IPS DF 4.7 (cell line): ENCODE results near the gene GSX1.
"Not testable (repeated sequence)": the region's sequence is repeated elsewhere in the genome, so short reads cannot be mapped to it uniquely, and the experiment has no call there.

ENCODE experiments used
- DNase-seq: peaks from one replicate; pipeline ENCODE4 v3.0.0-alpha.2; 2013; ENCODE audit warnings: low spot score; ENCODE audit errors: extremely low read depth

GSX1 gene

GRCh38 chr13:27792393-27793218 lies at the start of gene GSX1:
TSS of gene GSX1 (plus strand) at chr13:27792483. CDS start at chr13:27792691, 208 bp downstream.
- no peak for DNase-seq

DNA sequence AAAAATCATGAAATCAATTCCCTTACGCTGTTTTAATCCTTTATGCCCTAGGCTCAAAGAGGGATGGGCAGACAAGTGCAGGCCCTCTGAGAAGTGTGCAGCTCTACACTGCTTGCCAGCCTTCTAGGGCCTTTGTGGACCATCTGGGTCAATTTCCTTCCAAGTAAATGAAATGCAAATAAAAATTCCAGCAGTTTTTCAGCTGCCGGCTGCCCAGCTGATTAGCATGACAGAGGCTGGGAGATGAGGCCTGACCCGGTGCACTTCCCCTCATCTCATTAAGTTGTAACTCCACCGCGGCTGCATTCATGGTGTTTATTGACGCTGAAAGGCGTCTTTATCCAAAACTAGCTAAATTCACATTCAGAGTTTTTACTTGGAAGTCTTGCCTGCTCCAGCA lies 47.5 kb upstream of the GSX1 start:
- no peak for DNase-seq

GRCh38 chr13:27745301-27745700 lies 47.0 kb upstream of the GSX1 start:
- no peak for DNase-seq

- DNase-seq, result not testable (repeated sequence)
These were observed 44.1 kb upstream of the GSX1 start for GRCh38 chr13:27748143-27748542.

- DNase-seq, result no peak
These were observed 40.2 kb upstream of the GSX1 start for GRCh38 chr13:27751953-27752532.

DNA sequence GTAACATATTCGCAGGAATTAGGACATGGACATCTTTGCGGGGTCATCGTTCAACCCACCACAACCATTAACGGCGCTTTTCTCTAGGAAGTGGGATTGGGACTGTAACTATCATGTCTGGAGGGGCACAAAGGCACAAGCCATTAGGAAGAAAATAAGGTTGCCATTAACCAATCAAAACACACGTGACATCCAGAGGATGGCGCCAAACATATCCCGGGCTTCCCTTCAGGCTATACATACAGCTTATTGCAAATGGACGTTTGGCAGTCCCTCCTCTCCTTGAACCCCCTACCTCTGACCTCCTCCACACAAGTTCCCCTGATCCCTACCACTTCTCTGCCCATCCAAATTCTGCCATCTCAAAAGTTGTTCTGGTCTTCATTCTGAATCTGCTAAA lies 26.6 kb upstream of the GSX1 start:
- no peak for DNase-seq

DNA sequence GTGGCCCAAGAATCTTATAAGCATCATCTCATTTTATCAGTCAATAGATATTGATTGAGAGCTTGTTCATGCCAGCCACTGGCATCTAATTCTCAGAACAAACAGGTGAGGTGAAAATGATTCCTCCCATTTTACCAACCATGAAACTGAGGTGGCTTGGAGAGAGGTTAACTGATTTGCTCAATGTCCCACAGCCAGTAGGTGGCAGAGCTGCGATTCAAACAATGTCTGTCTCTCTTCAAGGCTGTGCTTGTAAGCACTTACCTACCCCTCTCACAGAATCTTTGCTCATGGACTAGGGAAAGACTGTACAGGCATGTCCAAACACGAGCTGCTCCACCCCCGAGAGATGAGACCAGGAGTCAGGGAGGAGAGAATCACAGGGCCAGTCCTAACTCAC lies 21.5 kb upstream of the GSX1 start:
- DNase-seq, result no peak

DNA sequence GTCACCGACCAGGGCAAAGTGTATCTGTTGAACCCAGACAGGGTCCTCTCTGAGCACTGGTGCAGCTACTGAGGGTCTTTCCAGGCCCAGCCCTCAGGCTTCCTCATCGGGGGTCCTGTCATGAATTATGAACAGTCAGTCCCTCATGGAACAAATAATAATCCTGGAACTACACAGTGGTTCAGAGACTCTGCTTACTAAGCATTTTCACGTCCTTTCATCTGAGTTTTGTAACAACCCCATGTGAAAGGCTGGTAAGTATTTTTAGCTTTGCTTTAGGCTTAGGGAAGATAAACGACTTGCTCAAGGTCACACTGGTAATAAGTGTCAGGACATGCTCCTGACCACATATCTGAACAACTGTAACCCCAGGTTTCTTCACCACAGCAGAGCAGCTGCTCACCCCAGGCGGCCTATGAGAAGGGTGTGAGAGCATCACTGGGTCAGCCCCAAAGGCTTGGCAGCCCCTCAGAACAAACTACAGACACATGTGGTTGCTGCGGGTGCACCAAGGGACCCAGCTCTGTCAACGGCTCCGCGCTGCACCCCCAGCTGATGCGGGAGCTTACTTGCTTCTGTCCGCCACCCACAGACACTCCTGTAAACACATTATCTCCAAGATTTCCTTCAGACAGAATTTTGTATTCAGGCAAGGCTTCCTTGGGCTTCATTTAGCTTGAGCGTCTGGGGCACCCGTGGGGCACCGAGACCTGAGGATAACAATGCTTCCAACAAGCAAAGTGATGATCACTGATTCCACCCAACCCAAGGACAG lies 19.4 kb upstream of the GSX1 start:
- DNase-seq, result no peak

GRCh38 chr13:27774169-27774568 lies 18.1 kb upstream of the GSX1 start:
- DNase-seq, result no peak

DNA sequence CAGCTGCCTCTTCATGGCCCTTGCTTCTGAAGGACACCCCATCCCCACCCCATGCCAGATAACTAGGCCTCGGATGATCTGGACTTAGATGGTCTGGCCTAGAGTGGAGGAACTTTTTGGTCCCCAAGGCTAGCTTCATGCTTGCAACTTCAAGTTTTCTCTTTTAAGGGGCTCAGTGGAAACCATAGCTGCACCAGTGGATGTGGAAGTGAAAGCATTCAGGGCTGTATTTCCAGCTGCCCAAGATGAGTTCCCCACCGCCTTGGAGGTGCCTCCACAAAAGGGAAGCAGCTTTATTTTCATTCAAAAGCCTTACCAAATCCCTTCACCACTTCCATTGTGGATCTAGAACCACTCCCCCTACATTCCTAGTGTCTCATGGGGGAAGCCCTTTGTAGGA lies 17.6 kb upstream of the GSX1 start:
- no peak for DNase-seq

DNA sequence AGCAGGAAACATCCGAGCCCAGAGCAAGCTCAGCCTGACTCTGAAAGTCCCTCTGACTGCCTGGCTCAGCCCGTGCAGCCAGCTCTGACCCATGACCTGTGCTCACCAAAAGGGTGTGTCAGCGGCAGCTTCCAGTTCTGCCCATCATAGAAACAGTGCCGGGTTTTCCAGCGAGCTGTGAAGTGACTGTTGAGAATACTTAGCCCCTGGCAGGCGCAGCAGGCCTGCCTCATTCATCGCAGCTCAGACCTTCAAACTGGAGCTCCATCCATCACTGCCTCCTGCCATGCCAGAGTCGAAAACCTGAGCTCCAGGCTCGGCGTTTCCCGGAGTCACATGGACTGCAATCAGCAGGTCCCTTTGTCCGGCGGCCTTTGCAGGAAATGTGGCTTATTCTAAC lies 16.3 kb upstream of the GSX1 start:
- DNase-seq, result no peak

- no peak for DNase-seq
These were observed 10.1 kb upstream of the GSX1 start for GRCh38 chr13:27782151-27782550.

DNA sequence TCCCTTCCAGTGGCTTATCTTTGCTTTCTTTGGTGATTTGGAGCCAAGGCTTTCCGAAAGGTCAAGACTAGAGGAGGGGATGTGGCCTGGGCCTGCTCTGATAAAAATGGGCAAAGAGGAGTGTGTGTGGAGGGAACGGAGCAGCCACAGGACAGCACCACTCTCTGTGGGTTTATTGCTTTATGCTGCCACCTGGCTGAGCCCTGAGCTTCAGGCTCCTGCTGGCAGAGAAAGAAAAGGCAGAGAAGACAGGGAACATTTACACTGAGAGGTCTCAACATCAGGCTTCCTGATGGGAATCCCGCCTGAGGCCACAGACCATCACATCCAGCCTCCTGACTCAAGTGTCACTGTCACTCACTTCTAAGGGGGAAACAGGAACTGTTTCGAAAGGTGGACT lies 9.2 kb upstream of the GSX1 start:
- no peak for DNase-seq

- DNase-seq, result no peak
These were observed 4.0 kb upstream of the GSX1 start for GRCh38 chr13:27788271-27788670.

GRCh38 chr13:27789153-27789494 lies 3.2 kb upstream of the GSX1 start:
- DNase-seq, result no peak

DNA sequence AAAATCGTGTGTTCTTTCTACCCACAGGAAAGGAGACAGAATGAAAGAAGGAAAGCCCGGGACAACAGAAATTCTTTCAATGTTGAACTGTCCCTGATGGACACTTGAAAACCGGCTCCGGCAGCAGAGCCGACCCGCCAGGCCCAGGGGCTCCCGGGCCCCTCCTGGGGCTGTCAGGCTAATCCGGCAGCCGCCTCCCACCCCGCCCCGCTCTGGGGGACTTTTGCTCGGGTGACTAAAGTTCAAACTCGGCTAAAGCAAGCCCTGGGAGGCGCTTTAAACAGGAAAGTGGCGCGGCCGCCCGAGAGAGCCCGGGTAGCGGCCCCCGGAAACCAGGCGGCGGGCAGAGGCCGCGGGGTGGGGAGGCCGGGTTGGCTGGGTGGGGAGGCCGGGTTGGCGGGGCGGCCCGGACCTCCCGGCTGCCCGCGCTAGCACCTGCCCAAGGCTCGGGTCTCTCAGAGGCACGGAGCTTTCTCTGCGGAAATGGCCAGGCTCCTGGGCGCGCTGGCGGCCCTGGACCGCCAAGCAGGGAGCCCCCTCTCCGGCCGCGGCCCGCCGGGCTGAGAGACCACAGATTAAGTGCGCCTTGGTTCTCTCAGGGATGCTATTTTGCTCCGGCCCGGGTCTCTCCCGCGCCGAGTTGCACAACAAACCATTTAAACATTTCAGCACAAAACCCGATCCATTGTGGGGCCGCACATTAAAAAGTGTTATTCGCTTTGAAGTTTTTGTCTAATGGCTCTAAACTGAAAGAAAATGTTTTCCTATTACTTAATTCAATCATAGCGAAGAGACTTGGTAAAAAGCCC lies 2.6 kb upstream of the GSX1 start:
- DNase-seq, result no peak

- DNase-seq, result no peak
These were observed 1.8 kb upstream of the GSX1 start for GRCh38 chr13:27790523-27790922.

GRCh38 chr13:27791146-27791900 lies 960 bp upstream of the GSX1 start:
- no peak for DNase-seq

DNA sequence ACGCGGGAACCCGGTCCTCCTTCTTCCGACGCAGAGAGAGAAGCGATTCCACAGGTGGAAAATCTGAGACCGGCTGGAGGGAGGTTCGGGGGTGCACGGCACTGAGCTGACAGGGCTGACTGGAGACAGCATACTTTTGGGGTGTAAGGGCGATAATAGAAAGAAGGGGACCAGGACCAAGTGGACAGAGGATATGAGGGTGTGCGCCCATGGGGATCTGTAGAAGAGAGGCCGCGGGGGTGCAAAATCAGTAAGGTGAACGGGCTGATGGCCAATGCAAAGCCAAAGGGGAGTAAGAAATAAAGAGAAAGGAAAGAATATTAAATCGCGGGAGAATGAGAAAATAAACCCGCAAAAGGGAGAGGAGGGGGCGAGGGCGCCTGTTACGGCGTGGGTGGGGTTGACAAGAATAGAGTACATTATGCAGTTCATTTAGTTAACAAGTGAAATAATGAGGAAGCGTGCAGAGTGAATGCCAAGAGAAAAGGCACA lies 336 bp upstream of the GSX1 start:
- DNase-seq, result no peak

DNA sequence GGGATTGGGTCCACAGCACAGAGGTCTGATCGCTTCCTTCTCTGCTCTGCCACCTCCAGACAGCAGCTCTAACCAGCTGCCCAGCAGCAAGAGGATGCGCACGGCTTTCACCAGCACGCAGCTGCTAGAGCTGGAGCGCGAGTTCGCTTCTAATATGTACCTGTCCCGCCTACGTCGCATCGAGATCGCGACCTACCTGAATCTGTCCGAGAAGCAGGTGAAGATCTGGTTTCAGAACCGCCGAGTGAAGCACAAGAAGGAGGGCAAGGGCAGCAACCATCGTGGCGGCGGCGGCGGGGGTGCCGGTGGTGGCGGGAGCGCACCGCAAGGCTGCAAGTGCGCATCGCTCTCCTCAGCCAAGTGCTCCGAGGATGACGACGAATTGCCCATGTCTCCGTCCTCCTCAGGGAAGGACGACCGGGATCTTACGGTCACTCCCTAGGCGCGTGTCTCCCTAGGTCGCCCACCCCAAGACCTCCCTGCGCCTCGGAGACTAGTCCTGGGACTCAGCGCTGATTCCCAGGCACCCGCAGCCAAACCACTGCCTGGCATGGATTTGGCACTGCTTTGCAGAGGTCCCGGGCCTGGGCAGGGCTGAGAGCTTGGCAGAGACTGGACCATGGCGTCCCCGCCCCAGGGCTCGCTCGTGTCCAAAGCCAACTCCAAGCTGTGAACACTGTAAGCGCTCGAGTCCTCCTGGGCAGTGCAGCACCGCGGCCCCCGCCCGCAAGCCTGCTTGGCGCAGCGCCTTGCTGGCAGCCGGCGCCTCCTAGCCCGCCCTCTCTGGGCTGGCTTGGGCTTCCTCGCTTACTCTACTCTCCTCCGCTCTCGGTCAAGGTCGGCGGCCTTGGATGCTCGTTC lies 1.5 kb downstream of the GSX1 start:
- no peak for DNase-seq
